Left hindlimb (tissue), 1 donor: ENCODE data around the gene CIZ1.
A peak's percentile ranks its signal among the peaks of the same experiment; 100 is the strongest.
"Not testable (repeated sequence)": the region's sequence is repeated elsewhere in the genome, so short reads cannot be mapped to it uniquely, and the experiment has no call there.

Experiments used
- DNase-seq: peaks from one replicate; pipeline ENCODE4 v3.0.0-alpha.2; 2018

Gene CIZ1

GRCh38 chr9:128142596-128142995, 48.8 kb downstream of the CIZ1 start:
- peak; percentile 19 for DNase-seq

- DNase-seq = peak; percentile 17
Observed at GRCh38 chr9:128142061-128142460, 49.3 kb downstream of the CIZ1 start.

GRCh38 chr9:128141604-128142003, 49.8 kb downstream of the CIZ1 start:
- DNase-seq = no peak

- DNase-seq = no peak
Observed at GRCh38 chr9:128139621-128140020, 51.8 kb downstream of the CIZ1 start.

GRCh38 chr9:128138001-128138400, 53.4 kb downstream of the CIZ1 start:
- DNase-seq = no peak

GRCh38 chr9:128136816-128137793, 54.3 kb downstream of the CIZ1 start:
- peak; percentile 8 for DNase-seq

- peak; percentile 14 for DNase-seq
Observed at GRCh38 chr9:128135561-128135960, 55.8 kb downstream of the CIZ1 start.

GRCh38 chr9:128132139-128132538, 59.2 kb downstream of the CIZ1 start:
- DNase-seq = peak; percentile 74

- not testable (repeated sequence) for DNase-seq
Observed at GRCh38 chr9:128131346-128131745, 60.0 kb downstream of the CIZ1 start.

- DNase-seq = peak; percentile 12
Observed at GRCh38 chr9:128130651-128131050, 60.7 kb downstream of the CIZ1 start.

GRCh38 chr9:128129976-128130590, 61.3 kb downstream of the CIZ1 start:
- peak; percentile 12 for DNase-seq

- DNase-seq = peak; percentile 26
Observed at GRCh38 chr9:128128836-128129590, 62.4 kb downstream of the CIZ1 start.

- DNase-seq = peak; percentile 91
Observed at GRCh38 chr9:128127990-128128835, 63.2 kb downstream of the CIZ1 start.

GRCh38 chr9:128127568-128127989, 63.8 kb downstream of the CIZ1 start, which contains the start of gene PTGES2:
Gene PTGES2 (minus strand): TSS chr9:128127729. CDS start chr9:128127717, 12 bp downstream.
- peak; percentile 88 for DNase-seq

GRCh38 chr9:128125580-128126354, 65.6 kb downstream of the CIZ1 start:
- peak; percentile 28 for DNase-seq

GRCh38 chr9:128124873-128125579, 66.3 kb downstream of the CIZ1 start:
- DNase-seq = peak; percentile 72

GRCh38 chr9:128124451-128124850, 66.9 kb downstream of the CIZ1 start:
- peak; percentile 10 for DNase-seq

- peak; percentile 28 for DNase-seq
Observed at GRCh38 chr9:128123451-128124080, 67.8 kb downstream of the CIZ1 start.

- peak; percentile 5 for DNase-seq
Observed at GRCh38 chr9:128122809-128123175, 68.6 kb downstream of the CIZ1 start.
